Activated T-helper 2 cell treated with anti-CD3 and anti-CD28 coated beads, Interferon-gamma antibody, Interleukin-2, Interleukin-4, amounts not matched to agents 10 μg/mL and 5 μg/mL and 100 μg/mL, durations not matched to agents 14 hours and 24 hours and 36 hours (primary cell): ENCODE results near the gene SYT12. TPM values are rescaled to one million over a fixed set of nuclear protein-coding genes. Genes with fewer than 3 reads are reported as not detected.

Experiments used
- DNase-seq: peaks from one replicate; pipeline ENCODE4 v3.0.0; 2021; ENCODE audit warnings: low spot score
- H3K27ac Mint-ChIP-seq: one replicate; pipeline ENCODE4 v1.8.0; 2021; ENCODE audit warnings: mixed read lengths
- H3K27me3 Mint-ChIP-seq: one replicate; pipeline ENCODE4 v1.8.0; 2021; ENCODE audit warnings: low read depth, mixed read lengths
- H3K36me3 Mint-ChIP-seq: one replicate; pipeline ENCODE4 v1.8.0; 2021; ENCODE audit warnings: low read depth, mixed read lengths
- H3K4me1 Mint-ChIP-seq: one replicate; pipeline ENCODE4 v1.8.0; 2021; ENCODE audit warnings: low read depth, mixed read lengths
- H3K4me3 Mint-ChIP-seq: one replicate; pipeline ENCODE4 v1.8.0; 2021; ENCODE audit warnings: low read depth, mild to moderate bottlenecking, moderate library complexity, mixed read lengths
- H3K9me3 Mint-ChIP-seq: one replicate; pipeline ENCODE4 v1.8.0; 2021; ENCODE audit warnings: mixed read lengths
- intact Hi-C: fragments of 100-400 bp; cut with micrococcal nuclease; formaldehyde crosslinking; loops from one replicate; pipeline ENCODE4 v1.15.1; 2023
- total RNA-seq: library from RNA; stranded (reverse); gene quantifications from 2 replicates; pipeline ENCODE4 v1.2.3, GENCODE V29; 2022

Gene SYT12
- total RNA-seq, 1 donor from 2014 or later = not detected

DNA sequence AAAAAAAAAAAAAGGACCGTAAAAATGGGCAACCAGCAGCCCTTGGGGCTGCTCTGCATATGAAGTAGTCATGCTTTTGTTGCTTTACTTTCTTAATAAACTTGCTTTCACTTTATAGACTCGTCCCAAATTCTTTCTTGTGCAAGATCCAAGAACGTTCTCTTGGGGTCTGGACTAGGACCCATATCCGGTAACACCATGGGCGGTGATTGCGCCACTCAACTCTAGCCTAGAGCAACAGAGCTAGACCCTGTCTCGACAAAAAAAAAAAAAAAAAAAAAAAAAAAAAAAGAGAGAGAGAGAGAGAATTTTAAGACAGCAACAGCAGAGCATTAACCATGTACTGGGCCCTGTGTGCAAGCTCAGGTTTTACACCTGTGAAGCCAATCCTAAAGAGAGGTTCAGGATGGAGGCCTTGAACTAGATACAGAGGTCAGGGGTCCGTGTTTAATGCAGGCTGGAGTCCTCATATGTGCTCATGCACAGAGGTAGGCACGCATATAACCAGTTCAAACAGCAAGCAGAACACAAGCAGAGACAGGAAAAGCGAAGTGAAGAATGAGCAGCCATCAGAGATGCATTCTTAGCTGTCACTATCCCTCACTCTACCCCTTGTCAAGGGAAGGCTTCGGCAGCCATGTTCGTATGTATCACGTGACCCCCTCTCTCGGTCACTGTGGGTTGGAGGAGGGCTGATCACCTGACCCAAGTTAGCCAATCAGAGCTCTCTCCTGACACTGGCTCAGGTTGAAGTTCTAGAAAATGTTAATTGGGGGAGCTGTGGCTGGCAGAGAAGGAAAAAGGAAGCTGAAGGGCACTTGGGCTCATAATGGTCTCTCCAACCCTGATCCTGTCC, 16.7 kb upstream of the SYT12 start:
- Mint-ChIP-seq H3K27ac (no peak overlapping the region), H3K27me3 (no peaks in the 10 kb centered on the region), H3K4me3 (no peak overlapping the region), H3K9me3 (no peaks in the 10 kb centered on the region), H3K4me1 (peaks cover 4% of the 10 kb centered on the region), H3K36me3 (no peaks in the 10 kb centered on the region)
- DNase-seq = no peak
- intact Hi-C loops = no loop called here

DNA sequence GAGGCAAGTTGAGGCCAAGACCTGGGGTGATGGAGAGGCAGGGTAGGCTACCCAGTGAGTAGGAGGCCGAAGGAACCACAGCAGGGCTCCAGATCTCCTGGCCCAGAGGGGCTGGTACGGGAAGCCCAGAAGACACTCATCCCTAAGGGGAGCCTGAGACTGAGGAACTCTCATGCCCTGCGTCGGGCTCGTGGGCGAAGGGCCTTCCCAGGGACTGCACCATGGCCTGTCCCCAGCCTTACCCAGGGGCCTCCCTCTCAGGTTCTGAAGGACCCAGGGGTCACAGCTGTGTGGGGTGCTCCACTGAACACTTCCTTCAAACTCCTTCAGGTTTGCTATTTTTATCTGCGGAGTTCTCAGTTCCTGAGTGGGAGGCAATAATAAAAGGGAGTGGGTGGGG, 15.8 kb upstream of the SYT12 start:
- H3K4me1 Mint-ChIP-seq = peaks cover 4% of the 10 kb centered on the region
- H3K27me3 Mint-ChIP-seq = no peaks in the 10 kb centered on the region
- no peak for DNase-seq
- no peaks in the 10 kb centered on the region for H3K36me3 Mint-ChIP-seq
- no peaks in the 10 kb centered on the region for H3K9me3 Mint-ChIP-seq
- no peak overlapping the region for H3K27ac Mint-ChIP-seq
- intact Hi-C loops = no loop called here
- H3K4me3 Mint-ChIP-seq = no peak overlapping the region

DNA sequence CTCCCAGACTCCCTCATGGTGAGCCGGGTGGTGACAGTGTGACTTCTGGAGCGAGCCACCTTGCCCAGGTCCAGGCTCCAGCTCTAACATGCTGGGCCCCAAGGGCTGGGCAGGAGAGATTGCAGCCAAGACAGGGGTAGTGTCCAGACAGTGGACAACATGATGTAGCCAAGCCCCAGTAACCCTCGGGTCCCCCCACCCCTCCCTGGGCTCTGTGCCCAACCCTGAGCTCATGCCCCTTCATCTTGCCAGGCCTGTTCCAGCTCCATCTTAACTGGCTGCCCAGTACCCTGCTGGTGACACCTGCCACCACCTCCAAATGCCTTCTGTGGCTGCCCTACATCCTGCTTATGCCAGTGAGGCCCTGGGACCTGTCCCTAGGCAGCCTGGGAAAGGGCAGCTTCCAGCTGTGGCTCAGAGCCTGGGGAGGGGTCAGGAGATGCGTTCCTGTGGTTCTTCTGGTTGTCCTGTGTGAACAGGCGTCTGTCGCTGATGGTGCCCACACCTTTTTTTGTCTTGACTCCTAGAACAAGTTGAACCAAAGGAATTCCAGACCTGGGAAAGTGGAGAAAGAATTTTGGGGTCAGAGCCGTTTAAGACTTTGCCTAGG, 12.5 kb upstream of the SYT12 start:
- no peak for DNase-seq
- H3K9me3 Mint-ChIP-seq = no peaks in the 10 kb centered on the region
- H3K27ac Mint-ChIP-seq = no peak overlapping the region
- no peaks in the 10 kb centered on the region for H3K36me3 Mint-ChIP-seq
- peaks cover 3% of the 10 kb centered on the region for H3K27me3 Mint-ChIP-seq
- H3K4me3 Mint-ChIP-seq = no peak overlapping the region
- peaks cover 4% of the 10 kb centered on the region for H3K4me1 Mint-ChIP-seq
- intact Hi-C loops = no loop called here

DNA sequence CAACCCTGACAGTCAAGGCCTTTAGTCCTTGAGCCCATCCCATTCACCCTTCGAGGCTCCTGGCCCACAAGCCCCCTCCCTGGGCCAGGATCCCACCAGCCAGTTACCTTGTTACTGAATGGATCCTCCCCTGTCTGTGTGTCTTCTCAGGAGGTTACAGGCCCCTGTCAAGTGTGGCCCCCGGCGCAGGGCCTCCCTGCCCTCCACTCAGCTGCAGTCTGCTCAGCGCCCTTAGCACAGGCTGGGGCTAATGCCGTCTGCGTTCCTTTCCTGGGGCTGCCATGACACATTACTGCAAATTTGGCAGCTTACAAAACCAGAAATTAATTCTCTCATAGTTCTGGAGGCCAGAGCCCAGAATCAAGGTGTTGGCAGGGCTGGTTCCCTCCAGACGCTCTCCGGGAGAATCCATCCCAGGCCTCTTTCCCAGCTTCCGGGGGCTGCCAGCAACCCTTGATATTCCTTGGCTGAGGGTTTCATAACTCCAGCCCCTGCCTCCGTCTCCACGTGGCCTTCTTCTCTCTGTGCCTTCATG, 9.4 kb upstream of the SYT12 start:
- intact Hi-C loops = no loop called here
- no peaks in the 10 kb centered on the region for H3K9me3 Mint-ChIP-seq

DNA sequence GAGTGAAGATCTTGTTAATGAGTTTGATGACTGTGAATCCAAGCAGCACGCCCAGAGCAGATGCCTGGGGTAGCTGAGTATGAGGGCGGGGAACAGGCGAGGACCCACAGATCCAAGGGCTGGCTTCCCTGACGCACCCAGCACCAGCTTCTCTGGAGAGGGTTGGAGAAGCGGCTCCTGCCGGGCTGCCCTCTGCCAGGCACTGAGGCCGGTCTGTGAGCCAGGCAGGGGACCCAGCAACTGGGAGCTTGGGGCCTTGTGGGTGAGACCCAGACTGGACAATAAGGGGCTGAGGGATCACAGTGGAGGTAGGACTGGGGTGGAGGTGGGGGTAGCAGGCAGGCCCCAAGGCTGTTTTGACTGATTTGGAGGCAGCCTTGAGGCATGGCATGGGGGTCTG, 8.6 kb upstream of the SYT12 start:
- H3K36me3 Mint-ChIP-seq = no peaks in the 10 kb centered on the region
- H3K9me3 Mint-ChIP-seq = no peaks in the 10 kb centered on the region
- H3K4me1 Mint-ChIP-seq = no peaks in the 10 kb centered on the region
- H3K4me3 Mint-ChIP-seq = no peak overlapping the region
- no peak for DNase-seq
- intact Hi-C loops = no loop called here
- no peak overlapping the region for H3K27ac Mint-ChIP-seq
- peaks cover 8% of the 10 kb centered on the region for H3K27me3 Mint-ChIP-seq

More for the DNA sequence above, 9.4 kb upstream of the SYT12 start:
- H3K4me1 Mint-ChIP-seq = no peaks in the 10 kb centered on the region
- DNase-seq = no peak
- no peaks in the 10 kb centered on the region for H3K36me3 Mint-ChIP-seq
- no peak overlapping the region for H3K27ac Mint-ChIP-seq
- peaks cover 7% of the 10 kb centered on the region for H3K27me3 Mint-ChIP-seq
- H3K4me3 Mint-ChIP-seq = no peak overlapping the region

DNA sequence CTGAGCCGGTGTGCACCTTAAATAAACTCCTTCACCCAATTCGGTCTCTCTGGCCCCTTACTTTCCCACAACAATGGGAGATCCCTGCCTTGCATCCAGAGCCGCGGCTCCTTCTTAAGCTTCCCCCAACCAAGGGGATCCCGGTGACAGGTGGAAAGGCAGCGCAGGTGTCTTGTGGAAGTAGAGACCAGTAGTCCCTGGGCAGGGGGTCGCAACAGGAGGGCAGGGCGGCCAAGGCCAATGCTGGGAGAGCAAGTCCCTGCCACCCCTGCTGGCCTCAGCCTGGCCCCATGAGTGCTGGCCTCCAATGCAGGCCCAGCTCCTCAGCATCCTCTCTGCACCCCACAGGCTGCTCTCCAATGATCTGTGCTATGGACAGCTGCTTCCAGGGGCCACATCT, 7.9 kb upstream of the SYT12 start:
- intact Hi-C loops = no loop called here
- peaks cover 11% of the 10 kb centered on the region for H3K27me3 Mint-ChIP-seq
- H3K9me3 Mint-ChIP-seq = no peaks in the 10 kb centered on the region
- no peak overlapping the region for H3K27ac Mint-ChIP-seq
- H3K4me3 Mint-ChIP-seq = no peak overlapping the region
- DNase-seq = no peak
- H3K4me1 Mint-ChIP-seq = no peaks in the 10 kb centered on the region
- H3K36me3 Mint-ChIP-seq = no peaks in the 10 kb centered on the region

DNA sequence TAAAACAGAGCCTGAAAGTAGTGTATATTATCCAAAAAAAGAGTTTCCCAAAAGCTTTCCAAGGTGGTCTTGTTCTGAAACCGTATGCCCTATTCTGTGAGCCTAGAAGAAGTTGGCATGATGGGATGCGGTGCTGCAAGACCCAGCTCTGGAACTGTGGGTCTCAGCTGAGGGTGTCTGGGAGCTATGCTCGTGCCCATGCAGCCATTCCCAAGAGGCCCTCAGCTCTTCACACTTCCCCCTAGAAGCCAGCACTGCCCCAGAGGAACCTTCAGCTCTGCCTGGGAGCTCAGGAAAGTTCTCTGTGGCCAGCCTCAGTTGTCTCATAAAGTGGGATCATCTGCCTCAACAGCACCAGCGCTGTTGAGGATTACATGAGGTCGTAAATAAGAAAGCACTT, 6.4 kb upstream of the SYT12 start:
- Mint-ChIP-seq H3K9me3 (no peaks in the 10 kb centered on the region), H3K27ac (no peak overlapping the region), H3K27me3 (peaks cover 19% of the 10 kb centered on the region), H3K4me3 (no peak overlapping the region), H3K4me1 (no peaks in the 10 kb centered on the region), H3K36me3 (no peaks in the 10 kb centered on the region)
- no peak for DNase-seq
- intact Hi-C loops = no loop called here

DNA sequence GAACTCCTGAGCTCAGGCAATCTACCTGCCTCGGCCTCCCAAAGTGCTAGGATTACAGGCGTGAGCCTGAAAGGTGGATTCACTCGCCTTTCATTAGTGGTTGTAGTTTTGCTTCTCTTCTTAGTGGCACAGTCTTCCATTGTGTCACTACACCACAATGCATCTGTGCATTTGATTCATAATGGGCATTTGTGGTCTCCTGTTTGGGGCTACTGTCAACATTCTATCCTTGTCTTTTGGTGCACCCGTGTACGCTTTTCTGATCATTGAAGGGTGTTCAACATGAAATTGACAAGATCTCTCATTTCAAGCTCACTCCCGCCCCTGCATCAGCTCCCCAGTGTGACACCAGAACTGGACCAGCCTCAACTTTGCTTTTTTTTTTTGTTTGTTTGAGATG, 2.0 kb upstream of the SYT12 start:
- no peaks in the 10 kb centered on the region for H3K9me3 Mint-ChIP-seq
- intact Hi-C loops = no loop called here
- H3K27ac Mint-ChIP-seq = no peak overlapping the region
- no peaks in the 10 kb centered on the region for H3K36me3 Mint-ChIP-seq
- H3K4me1 Mint-ChIP-seq = peaks cover 15% of the 10 kb centered on the region
- DNase-seq = no peak
- no peak overlapping the region for H3K4me3 Mint-ChIP-seq
- peaks cover 41% of the 10 kb centered on the region for H3K27me3 Mint-ChIP-seq

DNA sequence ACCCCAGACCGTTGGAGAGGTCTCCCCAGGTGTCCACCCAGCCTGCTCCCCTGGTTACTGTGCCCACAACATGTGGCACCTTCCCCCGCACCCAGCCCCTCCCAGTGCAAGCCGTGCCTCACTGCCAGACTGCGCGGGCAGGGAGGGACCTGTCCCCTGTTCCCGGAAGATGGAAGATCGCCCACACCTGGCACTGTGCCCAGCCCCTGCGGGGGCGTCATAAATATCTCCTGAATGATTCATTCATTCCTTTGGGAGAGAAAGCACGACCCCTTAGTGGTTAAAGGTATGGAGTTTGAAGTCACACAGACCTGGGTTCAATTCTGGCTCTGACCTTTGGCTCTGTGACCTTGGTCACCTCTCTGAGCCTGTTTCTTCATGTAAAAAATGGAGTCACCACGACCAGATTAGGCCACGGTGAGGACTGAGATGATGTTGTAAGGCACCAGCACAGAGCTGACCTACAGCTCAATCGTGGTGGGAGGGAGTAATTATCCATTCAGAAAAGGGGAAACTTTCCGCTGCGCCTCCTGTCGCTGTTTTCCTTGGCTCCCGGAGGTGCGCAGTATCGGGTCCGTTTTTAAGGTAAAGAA, 497 bp upstream of the SYT12 start:
- Mint-ChIP-seq H3K9me3 (no peaks in the 10 kb centered on the region), H3K27ac (no peak overlapping the region), H3K36me3 (no peaks in the 10 kb centered on the region), H3K4me1 (peaks cover 15% of the 10 kb centered on the region), H3K27me3 (peaks cover 56% of the 10 kb centered on the region), H3K4me3 (peak overlapping the region; percentile 13)
- intact Hi-C loops = no loop called here
- DNase-seq = no peak

DNA sequence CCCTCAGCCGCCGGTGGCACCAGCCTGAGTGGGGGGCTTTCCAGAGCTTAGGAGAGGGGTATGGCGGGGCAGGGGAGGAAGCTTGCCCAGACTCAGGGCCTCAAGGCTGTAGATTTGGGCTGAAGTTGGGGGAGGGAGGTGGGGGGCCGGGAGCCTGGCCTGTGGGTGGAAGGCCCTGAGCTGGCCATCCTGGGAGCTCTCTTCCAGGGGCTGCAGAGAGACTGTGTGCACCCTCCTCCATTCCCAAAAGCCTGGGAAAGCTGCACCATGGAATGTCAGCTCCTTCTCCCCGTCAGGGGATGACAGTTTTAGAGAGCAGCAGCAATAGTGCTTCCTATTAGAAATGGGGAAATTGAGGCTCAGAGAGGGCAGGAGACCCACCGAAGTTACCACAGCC, 1.0 kb downstream of the SYT12 start:
- H3K9me3 Mint-ChIP-seq = no peaks in the 10 kb centered on the region
- H3K27me3 Mint-ChIP-seq = peaks cover 56% of the 10 kb centered on the region
- DNase-seq = no peak
- H3K36me3 Mint-ChIP-seq = no peaks in the 10 kb centered on the region
- H3K27ac Mint-ChIP-seq = no peak overlapping the region
- peaks cover 15% of the 10 kb centered on the region for H3K4me1 Mint-ChIP-seq
- no peak overlapping the region for H3K4me3 Mint-ChIP-seq
- intact Hi-C loops = no loop called here

DNA sequence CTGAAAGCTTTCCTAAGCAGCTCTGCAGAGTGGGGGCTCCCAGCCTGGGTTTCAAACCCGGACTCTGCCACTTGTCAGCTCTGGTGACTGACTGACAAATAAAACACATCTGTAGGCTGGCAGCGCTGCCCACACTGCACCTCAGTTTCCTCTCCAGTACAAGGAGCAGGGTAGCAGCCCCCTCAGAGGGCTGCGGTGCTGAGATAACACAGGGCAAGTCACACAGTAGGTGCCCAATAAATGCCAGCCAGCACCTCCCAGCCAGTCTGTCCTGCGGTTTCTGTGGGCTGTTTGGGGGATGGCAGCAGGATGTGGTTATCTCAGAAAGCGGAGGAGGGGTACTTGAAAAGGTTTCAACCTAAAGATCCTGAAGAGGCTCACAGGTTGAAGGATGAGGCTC, 1.5 kb downstream of the SYT12 start:
- Mint-ChIP-seq H3K4me1 (peaks cover 15% of the 10 kb centered on the region), H3K9me3 (no peaks in the 10 kb centered on the region), H3K36me3 (no peaks in the 10 kb centered on the region), H3K27ac (no peak overlapping the region), H3K4me3 (no peak overlapping the region), H3K27me3 (peaks cover 58% of the 10 kb centered on the region)
- peak; percentile 43 for DNase-seq
- intact Hi-C loops = no loop called here

DNA sequence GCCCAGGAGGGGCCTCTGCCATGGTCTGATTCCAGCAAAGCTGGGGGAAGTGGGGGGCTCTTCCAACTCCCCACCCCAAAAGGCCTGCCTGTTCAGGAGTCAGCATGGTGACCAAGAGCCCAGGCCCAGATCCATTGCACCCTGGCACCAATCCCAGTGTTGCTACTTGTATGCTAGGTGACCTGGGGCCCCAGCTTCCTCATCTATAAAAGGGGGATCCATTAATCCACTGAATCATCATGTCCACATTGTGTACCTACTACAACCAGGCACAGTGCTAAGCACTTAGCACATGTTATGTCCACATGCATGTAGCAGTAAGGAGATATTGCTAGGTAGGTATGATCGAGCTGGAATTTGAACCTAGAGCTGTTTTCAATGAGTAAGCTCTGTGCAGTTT, 2.0 kb downstream of the SYT12 start:
- Mint-ChIP-seq H3K36me3 (no peaks in the 10 kb centered on the region), H3K27ac (no peak overlapping the region), H3K27me3 (peaks cover 60% of the 10 kb centered on the region)

DNA sequence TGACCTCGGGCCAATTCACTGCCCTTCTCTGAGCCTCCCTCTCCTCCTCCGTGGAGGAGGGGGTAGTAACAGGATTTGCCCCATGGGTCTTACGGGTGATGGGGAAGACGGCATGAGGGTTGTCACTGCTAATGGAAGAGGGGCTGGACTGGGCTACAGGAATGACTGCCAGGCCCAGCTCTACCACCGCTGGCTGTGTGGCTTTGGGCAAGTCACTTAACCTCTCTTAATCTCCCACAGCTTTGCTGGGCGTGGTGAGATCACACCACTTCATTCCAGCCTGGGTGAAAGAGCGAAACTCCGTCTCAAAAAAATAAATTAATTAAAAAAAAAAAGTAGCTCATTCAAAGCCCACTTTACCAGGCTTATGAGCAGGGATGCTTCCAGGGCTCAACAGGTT, 2.8 kb downstream of the SYT12 start:
- Mint-ChIP-seq H3K9me3 (no peaks in the 10 kb centered on the region), H3K4me1 (peaks cover 15% of the 10 kb centered on the region), H3K27me3 (peaks cover 62% of the 10 kb centered on the region), H3K36me3 (no peaks in the 10 kb centered on the region), H3K27ac (no peak overlapping the region), H3K4me3 (no peak overlapping the region)
- intact Hi-C loops = no loop called here
- DNase-seq = no peak

More for the DNA sequence above, 2.0 kb downstream of the SYT12 start:
- no peaks in the 10 kb centered on the region for H3K9me3 Mint-ChIP-seq
- no peak for DNase-seq
- no peak overlapping the region for H3K4me3 Mint-ChIP-seq
- peaks cover 15% of the 10 kb centered on the region for H3K4me1 Mint-ChIP-seq
- intact Hi-C loops = no loop called here
